Activated naive CD8-positive, alpha-beta T cell treated with anti-CD3 and anti-CD28 coated beads, Interleukin-2, amount 10 ng/mL, durations not matched to agents 7 days and 5 days (primary cell): ENCODE measurements around the gene POLD2. TPM values are rescaled to one million over a fixed set of nuclear protein-coding genes. Genes with fewer than 3 reads are reported as not detected.
A peak's percentile ranks its signal among the peaks of the same experiment; 100 is the strongest.
"Not testable (repeated sequence)": the region's sequence is repeated elsewhere in the genome, so short reads cannot be mapped to it uniquely, and the experiment has no call there.

Experiments
- ATAC-seq: fragments of 150-1000 bp; cut with Tn5 transposase; one replicate; pipeline ENCODE4 v1.10.0; 2021; ENCODE audit warnings: low read depth, moderate library complexity
- POLR2A ChIA-PET: fragments of 350-600 bp; sonication (Branson Sonifier 250); formaldehyde crosslinking; loops from one replicate; lab custom pipeline; 2021; ENCODE audit warnings: antibody characterized with exemption; lab: Charles Lee
- DNase-seq: peaks from one replicate; pipeline ENCODE4 v3.0.0; 2021
- H3K27ac Mint-ChIP-seq: one replicate; pipeline ENCODE4 v1.8.0; 2022; ENCODE audit warnings: mild to moderate bottlenecking, mixed read lengths
- H3K27me3 Mint-ChIP-seq: one replicate; pipeline ENCODE4 v1.8.0; 2022; ENCODE audit warnings: mild to moderate bottlenecking, moderate library complexity, mixed read lengths
- H3K36me3 Mint-ChIP-seq: one replicate; pipeline ENCODE4 v1.8.0; 2021; ENCODE audit warnings: mild to moderate bottlenecking, mixed read lengths
- H3K4me1 Mint-ChIP-seq: one replicate; pipeline ENCODE4 v1.8.0; 2021; ENCODE audit warnings: mixed read lengths
- H3K4me3 Mint-ChIP-seq: one replicate; pipeline ENCODE4 v1.8.0; 2022; ENCODE audit warnings: mild to moderate bottlenecking, moderate library complexity, mixed read lengths
- H3K9me3 Mint-ChIP-seq: one replicate; pipeline ENCODE4 v1.8.0; 2021; ENCODE audit warnings: mixed read lengths
- total RNA-seq, 2 experiments: library from RNA; stranded (reverse); gene quantifications; one replicate each; pipeline ENCODE4 v1.2.3, GENCODE V29; 2021

Gene POLD2
- 10 to 100 TPM; 99.3 to 99.4 TPM for total RNA-seq

DNA sequence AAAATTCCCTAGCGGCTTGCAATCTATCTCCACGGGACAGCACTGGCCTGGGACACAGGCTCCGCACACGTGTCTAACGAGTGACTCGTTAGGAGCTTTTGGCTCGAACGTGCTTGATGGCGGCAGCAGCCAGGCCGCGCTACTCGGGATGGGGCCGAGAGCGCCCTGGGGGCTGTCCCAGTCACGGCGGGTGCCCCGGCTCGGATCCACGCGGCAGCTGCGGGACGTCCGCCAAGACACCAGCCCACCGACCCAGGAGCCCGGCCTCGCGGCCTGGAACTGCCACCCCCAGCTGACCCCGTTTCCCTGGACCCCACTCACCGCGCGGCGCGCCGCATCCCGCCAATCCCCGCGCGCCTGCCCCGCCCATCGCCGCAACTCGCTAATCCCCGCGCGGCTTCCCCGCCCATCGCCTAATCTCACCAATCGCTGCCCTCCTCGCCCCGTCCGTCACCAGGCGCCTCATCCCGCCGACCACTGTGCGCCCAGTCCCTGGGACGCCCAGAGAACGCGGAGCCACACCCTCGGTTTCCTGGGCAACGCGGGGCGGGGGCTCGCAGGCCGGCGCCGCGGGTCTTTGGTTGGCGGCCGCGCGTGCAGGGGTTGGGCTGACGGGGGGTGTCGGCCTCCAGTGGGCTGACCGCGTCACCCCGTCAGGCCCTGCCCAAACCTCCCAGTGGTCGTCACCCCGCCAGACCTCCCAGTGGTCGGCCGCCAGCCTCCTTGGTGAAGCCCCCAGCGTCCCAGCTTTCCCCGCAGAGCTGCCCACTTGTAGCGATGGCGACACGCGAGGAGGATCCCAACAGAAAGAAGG lies at the start of gene POLD2:
TSS of gene POLD2 (minus strand) at position 359 of the 814 bp plus-strand sequence. CDS start 1,495 bp downstream, outside the sequence.
- Mint-ChIP-seq H3K36me3 (peaks cover 18% of the 10 kb centered on the region), H3K9me3 (peaks cover 2% of the 10 kb centered on the region), H3K4me3 (peak within 1 kb of the TSS; percentile 77), H3K27ac (peak within 1 kb of the TSS; percentile 83), H3K27me3 (peaks cover 17% of the 10 kb centered on the region), H3K4me1 (peaks cover 28% of the 10 kb centered on the region)
- DNase-seq (peak; percentile 97), ATAC-seq (peak; percentile 100)
- POLR2A ChIA-PET, result interaction anchor here (0.7 to 2.5 kb wide), 5 partner anchors 19 to 220 kb away, joined by 3 to 20 read pairs (median 4); partner anchors contain the start of gene AEBP1

DNA sequence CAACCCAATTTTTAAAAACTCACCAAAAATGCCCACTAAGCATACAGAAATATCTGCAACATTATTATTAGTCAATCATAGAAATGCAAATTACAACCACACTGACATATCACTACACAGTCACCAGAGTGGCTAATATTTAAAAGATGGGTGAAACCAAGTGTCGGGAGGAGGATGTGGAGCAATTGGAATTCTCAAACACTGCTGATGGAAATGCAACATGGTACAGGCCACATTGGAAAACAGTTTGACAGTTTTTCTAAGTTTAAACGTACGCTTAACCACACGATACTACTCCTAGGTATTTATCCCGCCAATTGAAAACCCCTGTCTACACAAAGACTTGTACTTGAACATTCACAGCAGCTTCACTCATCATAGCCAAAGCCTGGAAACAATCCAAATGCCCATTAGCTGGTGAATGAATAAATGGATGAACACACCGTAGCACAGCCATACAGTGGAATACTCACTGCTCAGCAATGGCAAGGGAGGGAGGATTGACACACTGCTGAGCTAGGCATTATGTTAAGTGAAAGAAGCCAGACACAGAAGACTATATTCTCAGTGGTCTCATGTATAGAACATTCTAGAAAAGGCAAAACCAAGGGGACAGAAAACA lies 49.6 kb upstream of the POLD2 start:
- ATAC-seq (no peak), DNase-seq (no peak)
- H3K4me3 Mint-ChIP-seq, result no peak overlapping the region
- H3K9me3 Mint-ChIP-seq, result no peaks in the 10 kb centered on the region
- H3K4me1 Mint-ChIP-seq, result peaks cover under 1% of the 10 kb centered on the region
- H3K27ac Mint-ChIP-seq, result no peak overlapping the region
- no peaks in the 10 kb centered on the region for H3K36me3 Mint-ChIP-seq
- peaks cover 14% of the 10 kb centered on the region for H3K27me3 Mint-ChIP-seq
- POLR2A ChIA-PET, result no interaction called here

DNA sequence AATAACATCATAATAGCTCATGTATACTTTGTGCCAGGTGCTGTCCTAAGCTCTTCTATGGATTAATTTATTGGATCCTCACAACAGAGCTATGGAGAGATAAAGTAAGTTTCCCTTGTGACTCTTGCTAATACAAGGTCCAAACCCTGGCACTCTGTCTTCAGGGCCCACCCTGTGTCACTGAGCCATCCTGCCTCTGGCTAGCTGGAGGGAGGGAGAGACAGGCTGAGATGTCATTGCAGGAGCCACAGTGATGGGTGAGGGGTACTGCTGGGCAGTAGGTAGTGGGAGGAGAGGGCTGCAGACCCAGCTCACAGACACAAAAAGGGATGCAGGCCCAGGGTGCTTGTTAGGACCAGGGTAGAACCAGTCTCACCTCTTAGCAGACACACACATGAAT lies 49.0 kb upstream of the POLD2 start:
- POLR2A ChIA-PET, result no interaction called here
- Mint-ChIP-seq H3K4me1 (peaks cover 5% of the 10 kb centered on the region), H3K4me3 (no peak overlapping the region), H3K27me3 (peaks cover 12% of the 10 kb centered on the region), H3K9me3 (no peaks in the 10 kb centered on the region), H3K36me3 (no peaks in the 10 kb centered on the region), H3K27ac (no peak overlapping the region)
- ATAC-seq (no peak), DNase-seq (no peak)

DNA sequence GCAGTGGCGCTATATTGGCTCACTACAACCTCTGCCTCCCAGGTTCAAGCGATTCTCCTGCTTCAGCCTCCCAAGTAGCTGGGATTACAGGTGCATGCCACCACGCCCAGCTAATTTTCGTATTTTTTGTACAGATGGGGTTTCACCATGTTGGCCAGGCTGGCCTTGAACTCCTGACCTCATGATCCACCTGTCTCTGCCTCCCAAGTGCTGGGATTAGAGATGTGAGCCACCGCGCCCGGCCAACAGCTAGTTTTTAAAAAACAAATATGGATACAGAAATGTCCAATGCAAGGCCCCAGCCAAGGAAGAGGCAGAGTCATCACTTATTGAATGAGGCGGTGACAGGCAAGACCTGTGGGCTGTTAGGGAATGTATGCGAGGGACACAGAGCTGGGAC lies 48.6 kb upstream of the POLD2 start:
- H3K36me3 Mint-ChIP-seq, ATAC-seq, H3K4me3 Mint-ChIP-seq, H3K4me1 Mint-ChIP-seq, POLR2A ChIA-PET, DNase-seq, H3K27ac Mint-ChIP-seq, H3K9me3 Mint-ChIP-seq: not testable (repeated sequence)
- H3K27me3 Mint-ChIP-seq, result peaks cover 12% of the 10 kb centered on the region

DNA sequence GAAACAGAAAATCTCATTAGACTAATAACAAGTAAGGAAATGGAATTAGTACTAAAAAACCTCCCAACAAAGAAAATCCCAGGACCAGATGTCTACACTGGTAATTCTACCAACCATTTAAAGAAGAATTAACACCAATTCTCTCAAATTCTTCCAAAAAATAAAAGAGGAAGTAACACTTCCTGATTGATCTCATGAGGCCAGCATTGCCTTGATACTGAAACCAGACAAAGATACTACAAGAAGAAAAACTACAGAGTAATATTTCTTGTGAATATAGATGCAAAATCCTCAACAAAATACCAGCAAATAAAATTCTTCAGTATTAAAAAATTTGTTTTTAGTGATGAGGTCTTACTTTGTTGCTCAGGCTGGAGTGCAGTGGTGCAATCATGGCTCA lies 44.6 kb upstream of the POLD2 start:
- ATAC-seq (no peak), DNase-seq (no peak)
- Mint-ChIP-seq H3K27me3 (peaks cover 2% of the 10 kb centered on the region), H3K4me3 (no peak overlapping the region), H3K4me1 (peaks cover 5% of the 10 kb centered on the region), H3K27ac (no peak overlapping the region), H3K36me3 (no peaks in the 10 kb centered on the region), H3K9me3 (no peaks in the 10 kb centered on the region)
- POLR2A ChIA-PET, result interaction anchor here (0.6 kb wide), 1 partner anchor 202 kb away, joined by 3 read pairs; no protein-coding TSS in a partner anchor

DNA sequence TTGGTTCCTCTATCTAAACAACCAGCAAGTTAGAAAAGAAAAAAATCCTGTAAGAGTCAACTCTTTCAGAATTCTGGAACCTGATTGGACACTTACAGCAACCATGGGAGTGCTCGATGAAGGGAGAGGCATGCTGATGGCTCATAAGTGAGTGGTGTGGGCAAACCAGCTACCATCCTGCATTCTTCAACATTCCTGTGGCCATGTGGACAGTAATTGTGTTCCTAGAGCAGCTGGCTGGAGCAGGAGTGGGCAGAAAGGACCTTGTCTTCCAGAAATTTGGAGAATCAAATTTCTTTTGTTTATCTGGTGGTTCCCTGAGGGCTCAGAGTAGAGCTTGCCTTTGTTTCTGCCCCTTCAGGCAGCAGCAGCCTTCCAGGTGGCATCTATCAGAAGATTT lies 40.2 kb upstream of the POLD2 start:
- H3K4me3 Mint-ChIP-seq, result no peak overlapping the region
- peaks cover 4% of the 10 kb centered on the region for H3K27me3 Mint-ChIP-seq
- H3K4me1 Mint-ChIP-seq, result peaks cover 5% of the 10 kb centered on the region
- H3K36me3 Mint-ChIP-seq, result no peaks in the 10 kb centered on the region
- POLR2A ChIA-PET, result no interaction called here
- DNase-seq (no peak), ATAC-seq (no peak)
- H3K27ac Mint-ChIP-seq, result no peak overlapping the region
- no peaks in the 10 kb centered on the region for H3K9me3 Mint-ChIP-seq

DNA sequence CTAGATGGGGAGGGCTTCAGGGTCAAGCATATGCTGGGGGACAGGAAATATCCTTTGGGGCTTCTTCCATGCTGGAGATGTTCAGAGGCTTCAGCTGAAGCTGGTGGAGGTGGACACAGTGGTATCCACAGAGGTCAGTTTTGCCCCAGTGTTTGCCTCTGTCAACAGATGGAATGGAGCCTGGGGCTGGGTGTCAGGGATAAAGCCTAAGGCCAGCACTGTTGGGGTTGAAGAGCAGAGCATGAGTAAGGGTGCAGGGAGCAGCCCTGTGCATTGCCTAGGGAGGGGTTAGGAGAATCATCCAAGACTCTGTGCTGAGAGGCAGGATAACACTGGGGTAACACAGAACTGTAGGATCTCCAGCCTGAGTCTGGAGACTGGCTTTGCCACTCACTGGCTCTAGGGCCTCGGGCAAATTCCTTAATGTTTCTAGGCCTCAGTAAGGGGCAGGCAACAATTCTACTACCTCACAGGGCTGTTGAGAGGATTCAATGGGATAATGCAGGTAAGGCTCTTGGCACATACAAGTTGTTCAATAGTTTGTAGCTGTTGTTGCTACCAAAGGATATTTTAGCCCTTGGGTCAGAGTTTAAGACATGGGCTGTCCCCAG lies 39.5 kb upstream of the POLD2 start:
- Mint-ChIP-seq H3K27ac (no peak overlapping the region), H3K4me3 (no peak overlapping the region), H3K9me3 (no peaks in the 10 kb centered on the region), H3K4me1 (peaks cover 4% of the 10 kb centered on the region), H3K27me3 (peaks cover 4% of the 10 kb centered on the region), H3K36me3 (no peaks in the 10 kb centered on the region)
- ATAC-seq (no peak), DNase-seq (no peak)
- POLR2A ChIA-PET, result no interaction called here

DNA sequence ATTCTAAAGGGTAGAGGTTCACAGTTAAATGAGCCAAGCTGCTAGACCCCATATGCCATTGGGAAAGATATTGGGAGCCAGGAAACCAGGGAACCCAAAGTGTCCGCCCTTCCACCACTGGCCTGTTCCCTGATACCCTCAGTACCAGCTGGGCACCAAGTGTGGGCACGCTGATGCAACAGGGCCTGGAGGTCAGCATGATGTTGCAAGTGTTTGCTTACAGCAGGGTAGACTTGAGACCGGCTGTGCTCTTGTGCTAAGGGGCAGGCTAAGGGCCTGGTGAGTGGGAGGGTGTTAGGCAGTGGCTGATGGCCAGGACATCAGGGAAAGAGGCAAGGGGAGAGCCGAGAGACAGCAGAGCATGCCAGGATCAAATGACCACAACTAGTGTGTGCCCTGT lies 38.8 kb upstream of the POLD2 start:
- peaks cover 4% of the 10 kb centered on the region for H3K27me3 Mint-ChIP-seq
- no peak for ATAC-seq

DNA sequence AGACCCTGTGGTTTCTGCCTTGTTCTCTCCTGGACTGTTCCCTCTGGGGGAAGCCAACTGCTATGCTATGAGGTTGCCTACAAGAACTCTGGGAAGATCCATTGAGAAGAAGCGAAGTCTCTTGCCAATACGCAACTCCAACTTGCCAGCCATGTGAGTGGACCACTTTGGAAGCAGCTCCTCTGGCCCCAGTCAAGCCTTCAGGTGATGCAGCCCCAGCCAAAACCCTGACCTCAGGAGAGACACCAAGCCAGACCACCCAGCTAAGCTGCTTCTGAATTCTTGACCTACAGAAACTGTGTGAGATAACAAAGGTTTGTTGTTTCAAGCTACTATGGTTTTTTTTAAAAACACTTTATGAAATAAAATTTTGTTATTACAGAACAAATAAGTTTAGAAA lies 38.0 kb upstream of the POLD2 start:
- H3K27ac Mint-ChIP-seq, result no peak overlapping the region
- DNase-seq (no peak), ATAC-seq (no peak)
- H3K4me1 Mint-ChIP-seq, result no peaks in the 10 kb centered on the region
- no peaks in the 10 kb centered on the region for H3K9me3 Mint-ChIP-seq
- POLR2A ChIA-PET, result no interaction called here
- H3K27me3 Mint-ChIP-seq, result peaks cover 4% of the 10 kb centered on the region
- H3K36me3 Mint-ChIP-seq, result no peaks in the 10 kb centered on the region
- H3K4me3 Mint-ChIP-seq, result no peak overlapping the region

More for the DNA sequence above, 38.8 kb upstream of the POLD2 start:
- Mint-ChIP-seq H3K9me3 (no peaks in the 10 kb centered on the region), H3K4me3 (no peak overlapping the region), H3K27ac (no peak overlapping the region), H3K4me1 (no peaks in the 10 kb centered on the region), H3K36me3 (no peaks in the 10 kb centered on the region)
- DNase-seq, result no peak
- POLR2A ChIA-PET, result no interaction called here

DNA sequence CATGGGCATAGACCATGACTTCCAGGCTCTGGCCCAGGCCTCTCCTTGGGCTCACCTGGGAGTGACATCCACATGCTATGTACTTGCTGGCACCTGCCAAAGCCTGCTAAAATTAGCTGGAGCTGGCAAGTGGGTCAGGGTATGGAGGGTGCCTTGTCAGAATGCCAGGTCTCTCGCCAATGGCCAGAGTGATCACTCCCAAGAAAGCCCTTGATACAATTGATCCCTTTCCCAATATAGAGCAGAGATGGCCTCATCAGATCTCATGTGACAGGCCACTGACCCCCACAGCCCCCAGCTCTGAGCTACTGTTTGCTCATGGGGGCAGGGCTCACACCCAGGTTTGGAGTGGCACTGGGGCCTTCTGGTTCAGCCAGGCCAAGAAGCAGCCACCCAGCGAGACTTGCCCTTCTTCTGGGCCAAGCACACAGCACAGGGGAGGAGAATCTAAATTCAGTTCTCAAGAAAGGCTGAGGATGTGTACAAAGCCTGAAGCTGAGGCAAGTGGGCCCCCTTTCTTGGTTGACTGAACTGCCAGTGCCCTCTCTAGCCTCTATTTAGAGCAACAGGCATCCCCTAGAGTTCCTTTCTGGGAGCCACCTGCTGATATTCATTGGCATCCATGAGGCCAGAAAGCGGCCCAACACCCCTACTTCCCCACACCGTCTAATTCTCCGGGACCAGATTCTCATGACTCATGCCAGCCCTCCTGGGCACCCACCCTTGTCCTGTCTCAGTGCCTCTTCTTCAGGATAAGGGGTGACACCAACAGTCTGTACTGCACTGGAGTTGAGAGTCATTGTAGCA lies 36.7 kb upstream of the POLD2 start:
- H3K9me3 Mint-ChIP-seq, result no peaks in the 10 kb centered on the region
- H3K4me1 Mint-ChIP-seq, result no peaks in the 10 kb centered on the region
- DNase-seq (no peak), ATAC-seq (no peak)
- H3K36me3 Mint-ChIP-seq, result no peaks in the 10 kb centered on the region
- peaks cover 4% of the 10 kb centered on the region for H3K27me3 Mint-ChIP-seq
- POLR2A ChIA-PET, result no interaction called here
- no peak overlapping the region for H3K27ac Mint-ChIP-seq
- H3K4me3 Mint-ChIP-seq, result no peak overlapping the region

DNA sequence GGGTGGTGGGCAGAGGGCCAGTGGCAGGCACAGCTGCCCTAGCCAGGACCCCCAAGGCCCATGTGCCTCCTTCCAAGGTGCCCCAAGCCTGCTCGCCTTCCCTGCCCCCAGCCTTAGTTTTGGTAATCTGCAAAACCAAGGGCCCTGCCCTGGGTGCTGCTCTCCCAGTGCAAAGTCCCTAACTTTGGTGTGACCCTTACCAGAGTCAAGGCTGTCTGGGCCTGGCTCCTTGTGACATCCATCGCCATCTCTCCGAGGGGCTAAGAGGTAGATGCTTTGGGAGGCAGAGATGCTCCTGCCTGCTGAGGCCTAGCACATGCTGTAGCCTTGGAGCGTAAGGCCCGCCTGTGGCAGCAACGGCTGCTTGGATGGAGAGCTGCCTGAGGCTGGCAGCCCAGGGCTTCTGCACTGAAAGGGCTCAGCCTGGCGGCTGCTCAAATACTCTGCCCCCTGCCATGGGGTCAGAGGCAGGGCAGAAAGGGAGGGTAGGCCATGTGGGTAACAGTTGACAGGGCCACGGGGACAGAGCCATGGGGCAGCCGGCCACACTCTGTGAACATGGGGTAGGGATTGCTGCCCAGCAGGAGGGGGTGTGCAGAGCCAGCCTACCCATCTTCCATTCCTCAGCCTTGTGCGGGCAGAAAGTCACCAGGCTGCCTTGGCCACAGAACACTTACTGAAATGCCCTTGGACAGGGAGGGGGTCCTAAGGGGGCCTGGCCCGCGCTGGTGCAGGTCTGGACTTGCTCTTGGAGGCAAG lies 35.7 kb upstream of the POLD2 start:
- no peak for DNase-seq
- Mint-ChIP-seq H3K27me3 (peaks cover 2% of the 10 kb centered on the region), H3K36me3 (no peaks in the 10 kb centered on the region), H3K9me3 (no peaks in the 10 kb centered on the region), H3K4me3 (no peak overlapping the region), H3K27ac (no peak overlapping the region), H3K4me1 (no peaks in the 10 kb centered on the region)
- ATAC-seq, result no peak
- POLR2A ChIA-PET, result no interaction called here

DNA sequence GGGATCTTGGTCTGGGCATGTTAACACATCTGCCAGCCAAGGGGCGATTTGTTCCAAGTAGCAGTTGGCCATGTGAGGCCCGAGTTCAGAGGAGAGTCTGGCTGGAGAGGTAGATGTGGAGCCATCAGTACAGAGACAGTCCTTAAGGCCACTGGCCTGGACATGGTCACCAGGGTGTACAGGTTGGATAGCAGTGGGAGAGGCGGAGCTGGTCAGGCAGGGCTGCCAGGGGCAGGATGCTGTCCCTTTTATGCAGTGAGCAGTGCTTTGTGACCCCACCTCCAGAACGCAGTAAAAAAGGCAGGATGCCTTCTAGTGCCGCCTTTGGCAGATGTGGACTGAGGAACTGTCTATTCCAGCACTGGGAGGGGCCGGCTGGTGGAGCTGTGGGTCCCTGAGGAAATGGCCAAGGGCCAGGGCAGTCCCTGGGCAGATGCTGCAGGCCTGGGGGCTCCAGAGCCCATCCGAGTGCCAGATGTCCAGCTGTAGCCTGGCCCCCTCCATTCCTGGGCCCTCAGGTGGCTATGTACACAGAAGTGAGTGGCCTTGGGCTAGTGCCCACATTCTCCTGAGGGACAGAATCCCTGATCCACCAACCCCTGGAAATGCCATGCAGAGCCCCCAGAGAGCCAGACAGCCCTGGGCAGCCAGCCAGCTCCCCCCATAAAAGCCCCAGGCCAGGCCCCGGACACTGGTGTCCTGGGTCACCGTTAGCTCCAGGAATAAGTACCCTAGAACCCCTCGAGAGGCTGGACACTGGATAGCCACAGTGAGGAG lies 34.9 kb upstream of the POLD2 start:
- POLR2A ChIA-PET, result no interaction called here
- H3K9me3 Mint-ChIP-seq, result no peaks in the 10 kb centered on the region
- H3K36me3 Mint-ChIP-seq, result no peaks in the 10 kb centered on the region
- no peaks in the 10 kb centered on the region for H3K4me1 Mint-ChIP-seq
- H3K27me3 Mint-ChIP-seq, result peaks cover 2% of the 10 kb centered on the region
- no peak for ATAC-seq
- H3K4me3 Mint-ChIP-seq, result no peak overlapping the region
- H3K27ac Mint-ChIP-seq, result no peak overlapping the region
- DNase-seq, result no peak
